ENCODE measurements around the gene RAD50. TPM values are rescaled to one million over a fixed set of nuclear protein-coding genes. Genes with fewer than 3 reads are reported as not detected.

RAD50 gene
- total and polyA plus RNA-seq, 10 of the 15 experiments (the other 5 are each of a cell fraction or from before 2014, with no cell fraction given): 12.8 to 68.6 (median 47.0) TPM

DNA sequence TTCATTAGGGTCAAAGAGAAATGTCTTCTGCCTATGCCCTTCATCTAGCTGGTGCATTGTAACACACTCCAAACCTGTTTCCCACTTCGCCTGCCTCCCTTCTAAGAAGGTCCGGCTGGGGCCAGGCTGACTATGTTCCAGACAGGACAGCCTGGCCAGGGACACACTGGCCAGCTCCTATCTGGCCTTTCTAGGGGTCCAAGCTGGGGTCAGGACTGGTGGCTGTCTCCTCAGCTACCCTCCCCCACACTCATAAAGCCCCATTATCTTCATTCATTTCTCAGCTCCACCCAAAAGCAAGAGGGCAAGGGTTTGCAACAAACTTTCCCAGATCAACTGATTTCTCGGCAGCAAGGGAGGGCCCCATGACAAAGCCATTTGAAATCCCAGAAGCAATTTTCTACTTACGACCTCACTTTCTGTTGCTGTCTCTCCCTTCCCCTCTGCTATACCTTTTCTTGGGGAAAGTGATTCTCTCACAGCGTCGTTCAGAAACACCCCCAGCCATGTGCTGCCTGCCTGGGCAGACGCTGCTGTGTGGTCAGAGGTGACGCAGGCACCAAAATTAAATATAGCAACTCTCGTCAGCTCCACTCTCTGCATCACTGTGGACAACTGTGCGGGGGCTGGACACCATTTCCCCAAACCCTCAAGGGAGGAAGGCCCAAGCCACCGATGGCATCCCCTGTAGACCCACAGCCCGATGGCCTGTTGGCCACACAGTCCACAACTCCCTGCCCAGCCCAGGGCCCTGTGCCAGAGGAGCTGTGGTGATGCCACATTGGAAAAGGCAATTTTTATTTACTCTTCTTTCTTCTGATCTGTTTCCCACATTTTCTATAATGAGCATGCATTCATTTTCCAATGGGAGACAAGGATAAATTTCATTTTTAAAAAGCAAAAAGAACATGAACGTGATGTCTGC is 107.3 kb downstream of the RAD50 start (continued):
- TF ChIP-seq, protein P1, sequence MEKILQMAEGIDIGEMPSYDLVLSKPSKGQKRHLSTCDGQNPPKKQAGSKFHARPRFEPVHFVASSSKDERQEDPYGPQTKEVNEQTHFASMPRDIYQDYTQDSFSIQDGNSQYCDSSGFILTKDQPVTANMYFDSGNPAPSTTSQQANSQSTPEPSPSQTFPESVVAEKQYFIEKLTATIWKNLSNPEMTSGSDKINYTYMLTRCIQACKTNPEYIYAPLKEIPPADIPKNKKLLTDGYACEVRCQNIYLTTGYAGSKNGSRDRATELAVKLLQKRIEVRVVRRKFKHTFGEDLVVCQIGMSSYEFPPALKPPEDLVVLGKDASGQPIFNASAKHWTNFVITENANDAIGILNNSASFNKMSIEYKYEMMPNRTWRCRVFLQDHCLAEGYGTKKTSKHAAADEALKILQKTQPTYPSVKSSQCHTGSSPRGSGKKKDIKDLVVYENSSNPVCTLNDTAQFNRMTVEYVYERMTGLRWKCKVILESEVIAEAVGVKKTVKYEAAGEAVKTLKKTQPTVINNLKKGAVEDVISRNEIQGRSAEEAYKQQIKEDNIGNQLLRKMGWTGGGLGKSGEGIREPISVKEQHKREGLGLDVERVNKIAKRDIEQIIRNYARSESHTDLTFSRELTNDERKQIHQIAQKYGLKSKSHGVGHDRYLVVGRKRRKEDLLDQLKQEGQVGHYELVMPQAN (conservative IDR thresholded peaks at IDR 0.05): no peak
- TF ChIP-seq SIX5 (IDR thresholded peaks at IDR 0.05; ENCODE audit: low read depth, low read length, severe bottlenecking) (no peak), BHLHE40 (IDR thresholded peaks at IDR 0.05; ENCODE audit: borderline replicate concordance in 1 of 2, low read depth in 2 of 2, low read length in 1 of 2) (peak; percentile 93 to 94), SMAD5 (IDR thresholded peaks at IDR 0.05; ENCODE audit: low read depth) (no peak), BMI1 (IDR thresholded peaks at IDR 0.05; ENCODE audit: borderline replicate concordance) (peak; percentile 83), SIN3A (IDR thresholded peaks at IDR 0.05; ENCODE audit: low read depth, low read length) (no peak), PAX5 (IDR thresholded peaks at IDR 0.05; ENCODE audit: borderline replicate concordance, low read depth, low read length) (peak; percentile 95), MYC (IDR thresholded peaks at IDR 0.05; ENCODE audit: insufficient read depth, insufficient read length, insufficient replicate concordance, low read length, severe bottlenecking) (peak; percentile 79), STAT3 (IDR thresholded peaks at IDR 0.05; ENCODE audit: low read depth, low read length) (no peak; the same call in 1 of the 2 replicates), BCL11A (IDR thresholded peaks at IDR 0.05; ENCODE audit: low read depth, low read length) (peak; percentile 90), CHD1 (IDR thresholded peaks at IDR 0.05; ENCODE audit: low read depth, low read length) (no peak), HDGF (IDR thresholded peaks at IDR 0.05) (no peak), IKZF1 (conservative IDR thresholded peaks at IDR 0.05) (peak; percentile 97)
- TF ChIP-seq, protein P2, sequence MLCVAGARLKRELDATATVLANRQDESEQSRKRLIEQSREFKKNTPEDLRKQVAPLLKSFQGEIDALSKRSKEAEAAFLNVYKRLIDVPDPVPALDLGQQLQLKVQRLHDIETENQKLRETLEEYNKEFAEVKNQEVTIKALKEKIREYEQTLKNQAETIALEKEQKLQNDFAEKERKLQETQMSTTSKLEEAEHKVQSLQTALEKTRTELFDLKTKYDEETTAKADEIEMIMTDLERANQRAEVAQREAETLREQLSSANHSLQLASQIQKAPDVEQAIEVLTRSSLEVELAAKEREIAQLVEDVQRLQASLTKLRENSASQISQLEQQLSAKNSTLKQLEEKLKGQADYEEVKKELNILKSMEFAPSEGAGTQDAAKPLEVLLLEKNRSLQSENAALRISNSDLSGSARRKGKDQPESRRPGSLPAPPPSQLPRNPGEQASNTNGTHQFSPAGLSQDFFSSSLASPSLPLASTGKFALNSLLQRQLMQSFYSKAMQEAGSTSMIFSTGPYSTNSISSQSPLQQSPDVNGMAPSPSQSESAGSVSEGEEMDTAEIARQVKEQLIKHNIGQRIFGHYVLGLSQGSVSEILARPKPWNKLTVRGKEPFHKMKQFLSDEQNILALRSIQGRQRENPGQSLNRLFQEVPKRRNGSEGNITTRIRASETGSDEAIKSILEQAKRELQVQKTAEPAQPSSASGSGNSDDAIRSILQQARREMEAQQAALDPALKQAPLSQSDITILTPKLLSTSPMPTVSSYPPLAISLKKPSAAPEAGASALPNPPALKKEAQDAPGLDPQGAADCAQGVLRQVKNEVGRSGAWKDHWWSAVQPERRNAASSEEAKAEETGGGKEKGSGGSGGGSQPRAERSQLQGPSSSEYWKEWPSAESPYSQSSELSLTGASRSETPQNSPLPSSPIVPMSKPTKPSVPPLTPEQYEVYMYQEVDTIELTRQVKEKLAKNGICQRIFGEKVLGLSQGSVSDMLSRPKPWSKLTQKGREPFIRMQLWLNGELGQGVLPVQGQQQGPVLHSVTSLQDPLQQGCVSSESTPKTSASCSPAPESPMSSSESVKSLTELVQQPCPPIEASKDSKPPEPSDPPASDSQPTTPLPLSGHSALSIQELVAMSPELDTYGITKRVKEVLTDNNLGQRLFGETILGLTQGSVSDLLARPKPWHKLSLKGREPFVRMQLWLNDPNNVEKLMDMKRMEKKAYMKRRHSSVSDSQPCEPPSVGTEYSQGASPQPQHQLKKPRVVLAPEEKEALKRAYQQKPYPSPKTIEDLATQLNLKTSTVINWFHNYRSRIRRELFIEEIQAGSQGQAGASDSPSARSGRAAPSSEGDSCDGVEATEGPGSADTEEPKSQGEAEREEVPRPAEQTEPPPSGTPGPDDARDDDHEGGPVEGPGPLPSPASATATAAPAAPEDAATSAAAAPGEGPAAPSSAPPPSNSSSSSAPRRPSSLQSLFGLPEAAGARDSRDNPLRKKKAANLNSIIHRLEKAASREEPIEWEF (IDR thresholded peaks at IDR 0.05; ENCODE audit: insufficient replicate concordance, low read depth, low read length): peak; percentile 90
- TF ChIP-seq, protein P3, sequence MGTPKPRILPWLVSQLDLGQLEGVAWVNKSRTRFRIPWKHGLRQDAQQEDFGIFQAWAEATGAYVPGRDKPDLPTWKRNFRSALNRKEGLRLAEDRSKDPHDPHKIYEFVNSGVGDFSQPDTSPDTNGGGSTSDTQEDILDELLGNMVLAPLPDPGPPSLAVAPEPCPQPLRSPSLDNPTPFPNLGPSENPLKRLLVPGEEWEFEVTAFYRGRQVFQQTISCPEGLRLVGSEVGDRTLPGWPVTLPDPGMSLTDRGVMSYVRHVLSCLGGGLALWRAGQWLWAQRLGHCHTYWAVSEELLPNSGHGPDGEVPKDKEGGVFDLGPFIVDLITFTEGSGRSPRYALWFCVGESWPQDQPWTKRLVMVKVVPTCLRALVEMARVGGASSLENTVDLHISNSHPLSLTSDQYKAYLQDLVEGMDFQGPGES (IDR thresholded peaks at IDR 0.05): no peak
- TF ChIP-seq, protein P4, sequence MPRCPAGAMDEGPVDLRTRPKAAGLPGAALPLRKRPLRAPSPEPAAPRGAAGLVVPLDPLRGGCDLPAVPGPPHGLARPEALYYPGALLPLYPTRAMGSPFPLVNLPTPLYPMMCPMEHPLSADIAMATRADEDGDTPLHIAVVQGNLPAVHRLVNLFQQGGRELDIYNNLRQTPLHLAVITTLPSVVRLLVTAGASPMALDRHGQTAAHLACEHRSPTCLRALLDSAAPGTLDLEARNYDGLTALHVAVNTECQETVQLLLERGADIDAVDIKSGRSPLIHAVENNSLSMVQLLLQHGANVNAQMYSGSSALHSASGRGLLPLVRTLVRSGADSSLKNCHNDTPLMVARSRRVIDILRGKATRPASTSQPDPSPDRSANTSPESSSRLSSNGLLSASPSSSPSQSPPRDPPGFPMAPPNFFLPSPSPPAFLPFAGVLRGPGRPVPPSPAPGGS (IDR thresholded peaks at IDR 0.05; ENCODE audit: borderline replicate concordance, insufficient read depth, low read depth, low read length, poor library complexity, severe bottlenecking): peak; percentile 82

Data from GM12878 (cell line).